Activated CD8-positive, alpha-beta memory T cell treated with anti-CD3 and anti-CD28 coated beads for 48 hours (primary cell): ENCODE results near the gene PCNT.
A peak's percentile ranks its signal among the peaks of the same experiment; 100 is the strongest.
"Not testable (repeated sequence)": the region's sequence is repeated elsewhere in the genome, so short reads cannot be mapped to it uniquely, and the experiment has no call there.

Experiments used
- DNase-seq, 3 experiments: peaks; one replicate each; pipeline ENCODE4 v3.0.0-alpha.2; 2020; ENCODE audit warnings: low read depth in 2 of 3, low spot score in 2 of 3

PCNT gene

DNA sequence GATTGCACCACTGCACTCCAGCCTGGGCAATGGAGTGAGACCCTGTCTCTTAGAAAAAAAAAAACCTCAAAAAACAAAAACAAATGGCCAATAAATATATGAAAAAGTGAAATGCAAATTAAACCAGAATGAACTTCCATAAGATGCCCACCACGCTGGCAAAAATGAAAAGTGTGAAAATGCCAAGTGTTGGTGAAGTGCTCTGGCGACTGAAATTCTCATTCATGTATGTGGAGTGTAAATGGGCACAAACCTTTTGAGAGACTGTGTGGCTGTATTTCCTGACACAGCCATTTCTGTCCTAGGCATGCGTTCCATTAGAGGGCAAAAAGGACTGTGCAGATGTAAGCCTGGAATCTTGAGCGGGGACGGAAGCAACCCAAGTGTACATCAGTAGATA, 19.5 kb upstream of the PCNT start:
- no peak for DNase-seq

- DNase-seq, result no peak
Measured at GRCh38 chr21:46304955-46305354, 19.0 kb upstream of the PCNT start.

DNA sequence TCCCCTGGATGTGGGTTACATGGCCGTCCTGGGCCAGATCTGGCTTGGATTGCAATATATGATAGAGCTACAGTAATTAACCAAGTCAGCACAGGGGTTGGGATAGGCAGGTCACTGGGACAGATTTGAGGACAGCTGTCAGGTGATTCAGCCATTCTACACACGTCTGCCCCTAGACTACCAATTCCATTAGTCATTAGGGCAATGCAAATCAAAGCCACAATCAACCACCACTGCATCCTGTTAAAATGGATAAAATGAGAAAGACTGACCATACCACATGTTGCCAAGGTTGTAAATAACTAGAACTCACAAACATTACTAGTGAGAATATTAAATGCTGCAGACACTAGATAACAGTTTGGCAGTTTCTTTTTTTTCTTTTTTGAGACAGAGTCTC, 16.3 kb upstream of the PCNT start:
- no peak for DNase-seq

GRCh38 chr21:46308431-46308830, 15.5 kb upstream of the PCNT start:
- DNase-seq, result no peak

- DNase-seq, result not testable (repeated sequence)
Measured at GRCh38 chr21:46310260-46310659, 13.7 kb upstream of the PCNT start.

DNA sequence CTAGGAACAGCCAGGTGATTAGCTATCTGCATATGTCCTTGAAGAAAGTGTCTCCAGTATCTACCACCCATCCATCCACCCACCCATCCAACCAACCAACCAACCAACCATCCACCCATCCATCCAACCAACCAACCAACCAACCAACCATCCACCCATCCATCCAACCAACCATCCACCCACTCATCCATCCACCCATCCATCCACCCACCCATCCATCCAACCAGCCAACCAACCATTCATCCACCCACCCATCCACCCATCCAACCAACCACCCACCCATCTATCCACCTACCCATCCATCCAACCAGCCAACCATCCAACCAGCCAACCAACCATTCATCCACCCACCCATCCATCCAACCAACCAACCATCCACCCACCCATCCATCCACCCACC, 12.4 kb upstream of the PCNT start:
- DNase-seq, result no peak

DNA sequence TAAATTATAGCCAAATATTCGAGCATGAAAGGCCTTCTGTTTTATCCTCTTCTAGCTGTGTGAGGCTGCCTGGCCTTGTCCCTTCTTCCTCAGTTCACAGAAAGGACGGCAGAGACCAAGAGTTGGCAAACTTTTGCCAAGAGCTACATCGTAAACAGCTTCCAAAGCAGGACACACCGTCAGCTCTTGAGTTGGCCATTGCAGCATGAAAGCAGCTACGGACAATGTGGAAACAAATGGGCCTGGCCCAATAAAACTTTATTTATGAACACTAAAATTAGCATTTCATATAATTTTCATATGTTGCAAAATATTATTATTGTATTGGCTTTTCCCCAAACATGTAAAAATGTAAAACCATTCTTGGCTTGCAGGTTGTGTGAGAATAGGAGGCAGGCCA, 11.0 kb upstream of the PCNT start:
- no peak for DNase-seq

GRCh38 chr21:46314441-46315020, 9.4 kb upstream of the PCNT start:
- DNase-seq, result no peak

GRCh38 chr21:46316708-46317324, 7.1 kb upstream of the PCNT start:
- no peak for DNase-seq

DNA sequence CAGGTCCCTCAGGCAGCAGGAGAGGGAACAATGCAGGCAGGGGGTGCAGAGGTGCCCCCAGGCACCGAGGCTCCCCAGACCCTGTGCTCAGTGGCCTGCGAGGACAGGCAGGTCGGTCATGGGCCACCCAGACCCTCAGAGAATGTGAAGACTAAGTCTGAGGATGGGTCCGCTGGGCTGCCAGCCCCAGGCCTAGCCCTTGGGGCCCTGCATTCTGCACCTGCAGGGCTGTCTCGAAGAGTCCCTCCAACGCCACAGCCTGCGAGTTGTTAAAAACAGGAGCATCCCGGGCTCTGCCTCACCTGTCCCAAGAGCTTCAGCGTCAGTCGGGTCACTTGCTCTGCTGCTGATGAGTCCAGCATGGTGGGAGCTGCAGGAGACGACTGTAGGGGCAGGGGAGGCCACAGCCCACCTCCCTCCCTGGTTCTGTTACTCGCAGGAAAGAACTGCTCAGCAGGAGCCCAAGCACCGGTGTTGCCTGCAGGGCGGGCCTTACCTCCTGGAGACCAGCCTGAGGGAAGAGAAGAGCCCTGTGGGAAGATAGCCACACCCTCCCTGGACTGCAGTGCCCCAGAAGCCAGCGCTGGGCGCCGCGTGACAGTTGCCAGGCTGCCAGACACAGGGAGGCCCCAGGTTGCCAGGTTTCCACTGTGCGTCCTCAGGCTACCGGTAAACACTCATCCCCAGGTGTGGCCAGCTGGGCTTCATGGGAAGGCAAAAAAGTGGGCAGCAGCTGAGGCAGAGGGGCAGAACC, 6.1 kb upstream of the PCNT start:
- DNase-seq, result no peak

DNA sequence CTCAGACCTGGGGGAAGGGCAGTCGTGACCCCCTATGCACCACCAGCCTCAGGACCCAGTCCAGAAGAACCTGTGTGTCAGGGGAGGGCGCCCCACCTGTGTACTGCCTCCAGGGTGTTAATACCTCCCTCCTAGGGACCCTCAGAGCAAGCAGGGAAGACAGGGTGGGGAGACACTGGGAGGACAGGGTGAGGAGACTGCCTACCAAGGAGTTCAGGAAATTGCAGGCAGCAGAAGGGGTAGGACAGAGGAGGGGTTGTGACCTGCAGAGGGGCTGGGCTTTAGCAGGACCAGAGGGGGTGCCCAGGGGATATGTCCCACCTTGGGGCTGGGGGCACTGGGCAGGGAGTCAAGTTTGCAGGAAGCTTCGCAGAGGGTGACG, 5.5 kb upstream of the PCNT start:
- DNase-seq, result no peak

DNA sequence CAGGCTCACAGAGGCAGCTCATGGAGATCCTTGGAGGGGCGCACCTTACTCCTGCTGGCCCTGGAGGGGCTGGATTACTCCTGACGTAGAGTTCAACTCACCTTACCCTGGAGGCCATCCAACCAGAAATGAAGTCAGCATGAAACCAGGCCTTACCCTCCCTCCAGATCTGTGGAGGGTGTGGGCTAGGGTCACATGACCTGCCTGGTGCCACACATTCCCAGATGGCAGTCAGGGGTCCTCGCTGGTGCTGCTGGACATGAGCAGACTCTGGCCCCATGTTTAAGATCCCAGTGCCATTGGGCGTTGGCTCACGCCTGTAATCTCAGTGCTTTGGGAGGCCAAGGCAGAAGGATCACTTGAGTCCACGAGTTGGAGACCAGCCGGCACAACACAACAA, 4.8 kb upstream of the PCNT start:
- no peak for DNase-seq

GRCh38 chr21:46320331-46320801, 3.6 kb upstream of the PCNT start:
- no peak for DNase-seq

DNA sequence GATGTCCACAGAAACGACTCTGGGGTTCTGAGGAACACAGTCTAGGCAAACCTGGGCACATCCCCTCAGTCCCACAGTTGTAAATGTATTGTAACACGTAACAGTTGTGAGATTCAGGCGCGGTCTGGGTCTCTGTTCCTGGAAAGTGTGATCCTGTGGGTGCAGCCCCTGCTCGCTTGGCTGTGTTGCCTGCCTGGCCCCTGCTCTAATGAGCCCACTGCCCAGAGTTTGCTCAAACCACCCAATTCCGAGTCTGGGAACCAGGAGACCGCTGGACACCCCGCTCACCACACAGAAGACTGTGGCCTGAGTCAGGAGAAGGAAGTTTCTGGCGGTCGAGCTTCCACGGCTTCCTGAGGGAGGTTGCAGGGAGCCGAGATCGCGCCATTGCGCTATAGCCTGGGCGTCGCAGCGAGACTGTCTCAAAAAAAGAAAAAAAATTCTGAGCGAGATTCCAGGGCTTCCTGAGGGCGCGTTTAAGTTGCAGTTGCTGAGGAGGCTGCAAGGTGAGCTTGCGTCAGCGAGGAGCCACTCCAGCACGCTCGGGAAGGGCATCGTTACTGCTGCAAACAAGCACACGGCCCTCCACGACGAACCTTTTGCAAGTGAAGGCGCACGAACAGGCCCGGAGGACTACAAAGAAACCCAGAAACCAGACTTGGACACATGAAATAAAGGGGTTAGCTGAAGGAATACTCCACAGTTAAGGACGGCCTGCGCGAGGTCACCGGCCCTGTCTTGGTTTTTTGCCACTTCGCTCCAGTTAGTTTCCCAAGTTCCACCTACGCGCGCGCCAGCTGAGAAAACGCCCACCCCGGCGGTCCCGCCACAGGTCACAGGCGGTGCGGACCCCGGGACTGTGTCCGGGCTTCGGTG, 1.4 kb upstream of the PCNT start:
- DNase-seq, result peak in 1 of 3 experiments; percentile 16

DNA sequence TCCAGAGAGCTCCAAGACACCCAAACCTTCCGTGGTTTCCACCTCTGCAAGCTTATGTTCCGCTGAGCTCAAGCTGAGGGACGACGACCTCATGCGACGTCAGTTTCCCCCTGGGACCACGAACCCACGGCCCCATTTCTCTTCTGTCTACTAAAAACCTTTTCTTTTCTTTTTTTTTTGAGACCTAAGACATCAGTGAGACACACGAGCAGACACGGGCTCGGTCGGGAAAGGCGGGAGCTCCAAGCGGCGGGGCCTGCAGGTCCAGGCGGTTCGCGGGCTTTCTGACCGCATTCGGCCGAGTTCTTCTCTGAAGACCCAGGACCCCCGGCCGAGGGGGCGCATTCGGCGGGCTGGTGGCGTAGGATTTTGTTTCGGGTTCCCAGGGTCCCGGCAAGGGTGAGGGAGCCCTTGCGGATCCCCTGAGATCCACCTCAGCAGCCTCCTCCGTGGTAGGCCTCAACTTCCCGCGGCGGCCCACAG, 688 bp upstream of the PCNT start:
- peak in 1 of 3 experiments; percentile 17 for DNase-seq

DNA sequence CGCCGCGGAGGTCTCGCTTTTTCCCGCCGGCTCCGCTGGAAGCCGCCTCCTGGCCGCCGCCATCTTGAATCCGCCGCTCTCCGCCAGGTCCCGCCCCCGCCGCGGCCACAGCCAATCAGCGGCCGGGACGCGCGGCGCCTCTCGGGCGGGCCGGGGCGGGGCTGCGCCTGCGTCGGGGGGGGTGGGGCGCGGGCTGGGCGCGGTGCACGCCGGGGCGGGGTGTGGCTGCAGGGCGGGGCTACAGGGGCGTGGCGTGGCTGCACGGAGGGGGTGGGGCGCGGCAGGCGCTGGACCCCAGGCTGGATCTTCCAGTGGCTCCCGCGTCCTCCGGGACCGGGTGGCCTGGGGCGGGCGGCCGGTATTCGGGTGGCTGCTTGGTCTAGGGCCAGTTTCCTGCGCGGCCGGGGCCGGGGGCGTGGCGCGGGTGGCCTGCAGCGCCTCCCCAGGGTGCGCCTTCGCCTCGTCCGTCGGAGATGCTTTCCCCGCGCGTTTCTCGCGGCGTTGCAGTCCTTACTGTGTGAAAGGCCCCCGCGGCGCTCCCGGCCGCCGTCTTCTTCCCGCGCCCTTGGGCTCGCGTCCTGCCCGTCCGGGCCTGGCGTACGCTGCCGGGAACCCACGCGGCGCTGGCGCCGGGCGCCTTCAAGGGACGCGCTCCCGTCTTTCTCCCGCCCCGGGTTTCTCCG, 575 bp downstream of the PCNT start:
- DNase-seq, result peak; percentile 67 to 77 (median 71)

DNA sequence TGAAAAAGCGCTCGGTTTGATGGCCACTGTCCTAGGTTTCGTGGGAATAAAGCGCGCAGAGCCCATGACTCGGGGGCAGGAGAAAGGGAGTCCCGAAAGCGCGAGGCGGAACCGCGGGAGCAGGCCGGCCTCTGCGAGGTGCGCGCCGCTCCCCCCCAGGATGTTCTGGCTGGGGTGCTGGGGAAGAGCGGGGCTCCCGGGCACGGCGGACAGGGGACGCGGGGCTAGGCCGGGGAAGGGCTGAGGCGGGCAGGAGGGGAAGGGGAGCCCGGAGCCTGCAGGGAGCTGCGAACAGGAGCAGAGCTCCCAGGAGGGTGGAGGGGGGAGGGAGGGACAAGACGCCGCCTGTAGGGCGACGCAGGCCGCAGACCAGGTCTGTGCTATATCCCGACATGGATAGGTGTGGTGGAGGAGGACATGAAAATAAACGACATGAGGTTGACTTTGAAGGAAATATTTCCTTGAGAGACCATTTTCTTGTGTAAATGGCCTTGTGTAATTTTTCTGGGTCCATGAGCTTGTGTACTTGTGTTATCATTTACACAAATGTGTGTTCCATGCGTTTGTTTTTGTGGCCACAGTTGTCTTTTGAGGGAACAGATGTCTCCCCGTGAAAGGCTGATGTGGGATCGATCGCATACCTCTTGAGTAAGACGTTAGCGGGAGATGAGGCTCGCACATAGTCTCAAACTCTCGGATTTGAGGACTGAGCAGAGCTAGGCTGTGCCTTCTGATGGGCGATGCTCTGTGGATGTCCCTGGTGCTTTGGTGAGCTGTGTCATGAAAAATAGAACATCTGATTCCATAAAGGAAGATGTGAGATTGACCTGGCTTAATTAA, 1.3 kb downstream of the PCNT start:
- peak; percentile 6 to 39 (median 12) for DNase-seq

DNA sequence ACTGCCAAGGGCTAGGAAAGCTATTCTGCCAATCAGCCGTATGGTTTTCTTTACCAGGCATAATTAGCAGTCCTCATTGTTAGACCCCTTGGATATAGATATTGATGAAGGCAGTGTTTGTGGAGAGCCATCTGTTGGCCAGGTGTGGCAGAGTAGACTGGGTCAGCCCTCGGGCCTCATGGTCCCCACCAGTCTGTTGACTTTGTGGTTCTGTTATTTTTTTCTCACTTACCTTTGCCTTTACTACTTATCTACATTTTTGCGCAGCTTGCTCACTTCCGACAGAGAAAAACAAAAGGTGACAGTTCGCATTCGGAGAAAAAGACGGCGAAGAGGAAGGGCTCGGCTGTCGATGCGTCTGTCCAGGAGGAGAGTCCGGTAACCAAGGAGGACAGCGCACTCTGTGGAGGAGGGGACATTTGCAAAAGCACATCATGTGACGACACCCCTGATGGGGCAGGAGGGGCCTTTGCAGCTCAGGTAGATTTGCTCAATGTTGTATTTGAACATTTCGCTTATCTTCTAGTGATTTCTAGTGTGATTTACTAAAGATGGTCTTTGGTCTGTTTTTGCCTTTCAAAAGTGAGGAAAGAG, 2.3 kb downstream of the PCNT start:
- DNase-seq, result no peak

- DNase-seq, result no peak
Measured at GRCh38 chr21:46327711-46328110, 3.8 kb downstream of the PCNT start.
